ENCODE results near the gene STK40. TPM values are rescaled to one million over a fixed set of nuclear protein-coding genes. Genes with fewer than 3 reads are reported as not detected.

The STK40 gene
- total RNA-seq, 1 donor from 2014 or later: 18.9 TPM

GRCh38 chr1:36309397-36309796 is 76.3 kb downstream of the STK40 start:
- DNase-seq: no peak

DNA sequence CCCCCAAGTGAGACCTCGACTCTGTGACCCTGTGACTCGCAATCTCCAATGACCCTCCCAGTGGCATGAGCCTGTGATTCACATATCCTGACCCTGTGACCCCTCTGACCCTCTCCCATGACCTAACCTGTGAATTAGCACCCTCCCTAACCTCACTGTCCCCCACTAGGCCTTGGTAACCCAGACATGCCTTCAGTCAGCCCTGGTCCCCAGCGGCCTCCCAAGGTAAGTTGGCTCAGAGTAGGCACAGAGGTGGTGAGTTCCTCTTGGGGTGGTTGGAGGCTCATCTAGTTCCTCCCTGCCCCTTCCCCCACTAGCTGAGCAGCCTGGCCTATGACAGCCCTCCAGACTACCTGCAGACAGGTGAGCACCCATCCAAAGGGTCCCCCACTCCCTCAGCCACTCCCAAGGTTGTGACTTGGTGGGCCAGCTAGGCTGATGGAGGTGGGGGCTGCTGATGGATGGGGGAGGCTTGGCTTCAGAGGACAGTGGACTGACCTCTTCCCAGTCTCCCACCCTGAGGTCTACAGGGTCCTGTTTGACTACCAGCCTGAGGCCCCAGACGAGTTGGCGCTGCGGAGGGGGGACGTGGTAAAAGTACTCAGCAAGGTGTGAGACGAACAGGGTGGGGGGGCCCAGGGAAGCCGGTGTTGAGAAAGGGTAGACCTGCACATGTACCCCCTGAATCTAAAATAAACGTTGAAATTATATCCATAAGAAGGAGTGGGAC is 78.0 kb downstream of the STK40 start:
- no peak for DNase-seq

GRCh38 chr1:36306902-36307456 is 78.7 kb downstream of the STK40 start:
- DNase-seq: peak; percentile 97

GRCh38 chr1:36306210-36306901 is 79.4 kb downstream of the STK40 start, which contains the start of gene SH3D21:
Gene SH3D21, plus strand, starts transcription at chr1:36306368. Its CDS starts 53 bp downstream, at chr1:36306421.
- DNase-seq: peak; percentile 56

- peak; percentile 45 for DNase-seq
These were observed 79.9 kb downstream of the STK40 start for GRCh38 chr1:36305915-36306209.

- no peak for DNase-seq
These were observed 80.5 kb downstream of the STK40 start for GRCh38 chr1:36304970-36305914.

GRCh38 chr1:36304521-36304920 is 81.2 kb downstream of the STK40 start:
- DNase-seq: no peak

GRCh38 chr1:36303650-36304360 is 81.9 kb downstream of the STK40 start:
- DNase-seq: no peak

DNA sequence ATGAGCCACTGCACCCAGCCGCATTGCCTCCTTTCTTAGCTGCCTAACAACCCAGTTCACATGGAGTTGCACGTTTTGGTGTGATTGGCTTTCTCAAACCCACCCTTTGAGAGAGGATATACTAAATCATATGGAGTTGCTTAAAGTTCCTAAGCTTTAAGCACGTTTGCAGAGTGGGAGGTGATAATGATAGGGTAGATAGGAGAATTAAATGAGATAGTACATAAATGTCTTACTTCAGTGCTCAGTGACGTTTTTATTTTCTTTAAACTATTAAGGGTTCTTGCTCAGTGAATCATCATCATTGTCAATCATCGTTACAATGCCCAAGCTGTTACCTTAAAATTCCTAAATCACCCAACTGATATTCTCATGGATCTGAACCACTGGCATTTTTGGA is 82.5 kb downstream of the STK40 start:
- no peak for DNase-seq

DNA sequence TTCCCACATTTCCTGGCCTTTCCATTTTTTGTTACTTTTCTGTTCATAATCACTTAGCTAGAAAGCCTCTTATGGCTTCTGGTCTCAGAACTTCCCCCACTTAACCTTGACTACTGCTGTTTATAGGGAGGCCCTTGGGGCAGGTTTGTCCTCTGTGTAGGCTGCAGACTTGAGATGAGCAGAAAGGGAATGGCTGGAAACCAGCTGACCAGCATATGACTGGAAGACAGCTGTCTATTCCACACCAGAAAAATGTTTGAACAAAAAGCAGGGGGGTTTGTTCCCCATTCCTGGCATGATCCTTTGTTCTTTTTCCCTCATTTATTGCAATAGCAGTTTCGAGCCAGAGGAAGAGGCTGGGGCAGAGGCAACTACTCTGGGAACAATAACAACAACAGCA is 84.5 kb downstream of the STK40 start:
- DNase-seq: no peak

DNA sequence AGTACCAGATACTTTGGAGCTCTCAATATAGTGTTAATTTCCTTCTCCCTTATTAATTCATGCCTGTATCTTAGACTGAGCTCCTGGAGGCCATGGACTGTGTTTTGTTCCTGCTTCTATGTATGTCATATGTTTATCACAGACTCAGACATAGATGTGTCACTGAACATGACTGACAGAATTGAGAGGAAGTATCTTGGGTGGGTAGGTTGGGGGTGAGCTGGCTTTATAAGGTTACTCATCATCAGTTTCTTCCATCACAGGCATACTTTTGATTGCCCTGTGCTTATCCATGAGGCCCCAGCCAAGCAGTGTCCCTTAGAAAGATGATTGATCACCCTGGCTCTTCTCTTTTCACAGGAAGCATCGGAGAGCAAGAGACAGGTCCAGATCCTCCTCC is 85.2 kb downstream of the STK40 start:
- no peak for DNase-seq

- DNase-seq: no peak
These were observed 87.1 kb downstream of the STK40 start for GRCh38 chr1:36298640-36299039.

DNA sequence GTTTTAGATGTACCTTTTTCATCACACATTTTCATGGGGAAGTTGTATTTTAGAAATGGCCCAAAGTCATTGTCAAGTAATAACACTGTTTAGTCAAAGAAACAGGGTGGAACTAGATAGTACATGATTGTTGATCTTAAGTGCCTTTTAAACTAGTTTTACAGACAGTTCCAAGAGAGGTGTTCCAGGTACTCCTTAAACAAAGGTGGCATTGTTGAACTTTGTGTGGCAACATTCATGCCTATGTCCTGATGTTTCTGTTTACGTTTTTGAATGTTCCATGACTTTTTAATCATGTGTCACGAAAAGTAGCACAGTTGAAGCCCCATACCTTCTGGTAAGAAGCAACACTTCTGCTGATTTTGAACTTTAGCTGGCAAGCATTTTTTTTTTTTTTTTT is 88.7 kb downstream of the STK40 start:
- DNase-seq: no peak

- DNase-seq: no peak
These were observed 90.3 kb downstream of the STK40 start for GRCh38 chr1:36295390-36295789.

Small RNAs within 50 kb of the gene (small RNA-seq; reads per million reads assigned to genes)
- gene RNU4-27P (ENCODE audit: low replicate concordance) (not detected), gene SNORA63C (ENCODE audit: low replicate concordance) (0.26 reads per million, percentile 44 among the genes with 10 or more reads in this experiment)

Other genes starting within 250 kb of the STK40 start
- 32.4 TPM for gene TRAPPC3, start 236.4 kb downstream of the STK40 start, total RNA-seq
- 134 TPM for gene MAP7D1, start 229.8 kb downstream of the STK40 start, total RNA-seq
- 107 TPM for gene THRAP3, start 161.5 kb downstream of the STK40 start, total RNA-seq
- 5.4 TPM for gene SH3D21, start 79.6 kb downstream of the STK40 start, total RNA-seq
- 25.7 TPM for gene EVA1B, start 62.3 kb downstream of the STK40 start, total RNA-seq
- 8.8 TPM for gene LSM10, start 12.0 kb upstream of the STK40 start, total RNA-seq
- 5.7 TPM for gene OSCP1, start 64.5 kb upstream of the STK40 start, total RNA-seq
- 28.3 TPM for gene MRPS15, start 78.5 kb upstream of the STK40 start, total RNA-seq
- gene CSF3R, start 97.0 kb upstream of the STK40 start, total RNA-seq: 13.3 TPM

Data from tongue (tissue), 3 donors.